ENCODE results near the gene ISG20. TPM values are rescaled to one million over a fixed set of nuclear protein-coding genes. Genes with fewer than 3 reads are reported as not detected.

ISG20 gene
- total RNA-seq, 6 experiments from 2014 or later: 6.3 to 19.4 (median 11.9) TPM

- DNase-seq: peak; percentile 72 to 87 (median 86)
- Histone ChIP-seq H3K27me3 (no peaks in the 10 kb centered on the region), H3K4me3 (no peak overlapping the region), H3K27ac (peak overlapping the region in 2 of 3 donors; percentile 45 to 78), H3K9me3 (no peaks in the 10 kb centered on the region), H3K4me1 (peaks cover 0 to 26% (median 13%) of the 10 kb centered on the region in 4 donors), H3K36me3 (no peaks in the 10 kb centered on the region)
- peak; percentile 78 to 86 (median 82) for ATAC-seq
- intact Hi-C loops (cut with DNase I): no loop called here
- no peak for TF ChIP-seq POLR2A (IDR thresholded peaks at IDR 0.05)
- TF ChIP-seq, protein P1, sequence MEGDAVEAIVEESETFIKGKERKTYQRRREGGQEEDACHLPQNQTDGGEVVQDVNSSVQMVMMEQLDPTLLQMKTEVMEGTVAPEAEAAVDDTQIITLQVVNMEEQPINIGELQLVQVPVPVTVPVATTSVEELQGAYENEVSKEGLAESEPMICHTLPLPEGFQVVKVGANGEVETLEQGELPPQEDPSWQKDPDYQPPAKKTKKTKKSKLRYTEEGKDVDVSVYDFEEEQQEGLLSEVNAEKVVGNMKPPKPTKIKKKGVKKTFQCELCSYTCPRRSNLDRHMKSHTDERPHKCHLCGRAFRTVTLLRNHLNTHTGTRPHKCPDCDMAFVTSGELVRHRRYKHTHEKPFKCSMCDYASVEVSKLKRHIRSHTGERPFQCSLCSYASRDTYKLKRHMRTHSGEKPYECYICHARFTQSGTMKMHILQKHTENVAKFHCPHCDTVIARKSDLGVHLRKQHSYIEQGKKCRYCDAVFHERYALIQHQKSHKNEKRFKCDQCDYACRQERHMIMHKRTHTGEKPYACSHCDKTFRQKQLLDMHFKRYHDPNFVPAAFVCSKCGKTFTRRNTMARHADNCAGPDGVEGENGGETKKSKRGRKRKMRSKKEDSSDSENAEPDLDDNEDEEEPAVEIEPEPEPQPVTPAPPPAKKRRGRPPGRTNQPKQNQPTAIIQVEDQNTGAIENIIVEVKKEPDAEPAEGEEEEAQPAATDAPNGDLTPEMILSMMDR (IDR thresholded peaks at IDR 0.05): no peak
- WGBS (ENCODE audit: insufficient coverage, low coverage, low lambda C conversion rate, missing lambda C conversion rate): 55% methylated on average over 10 of the region's 11 CpGs
Observed at GRCh38 chr15:88647351-88648105, 8.7 kb downstream of the ISG20 start.

DNA sequence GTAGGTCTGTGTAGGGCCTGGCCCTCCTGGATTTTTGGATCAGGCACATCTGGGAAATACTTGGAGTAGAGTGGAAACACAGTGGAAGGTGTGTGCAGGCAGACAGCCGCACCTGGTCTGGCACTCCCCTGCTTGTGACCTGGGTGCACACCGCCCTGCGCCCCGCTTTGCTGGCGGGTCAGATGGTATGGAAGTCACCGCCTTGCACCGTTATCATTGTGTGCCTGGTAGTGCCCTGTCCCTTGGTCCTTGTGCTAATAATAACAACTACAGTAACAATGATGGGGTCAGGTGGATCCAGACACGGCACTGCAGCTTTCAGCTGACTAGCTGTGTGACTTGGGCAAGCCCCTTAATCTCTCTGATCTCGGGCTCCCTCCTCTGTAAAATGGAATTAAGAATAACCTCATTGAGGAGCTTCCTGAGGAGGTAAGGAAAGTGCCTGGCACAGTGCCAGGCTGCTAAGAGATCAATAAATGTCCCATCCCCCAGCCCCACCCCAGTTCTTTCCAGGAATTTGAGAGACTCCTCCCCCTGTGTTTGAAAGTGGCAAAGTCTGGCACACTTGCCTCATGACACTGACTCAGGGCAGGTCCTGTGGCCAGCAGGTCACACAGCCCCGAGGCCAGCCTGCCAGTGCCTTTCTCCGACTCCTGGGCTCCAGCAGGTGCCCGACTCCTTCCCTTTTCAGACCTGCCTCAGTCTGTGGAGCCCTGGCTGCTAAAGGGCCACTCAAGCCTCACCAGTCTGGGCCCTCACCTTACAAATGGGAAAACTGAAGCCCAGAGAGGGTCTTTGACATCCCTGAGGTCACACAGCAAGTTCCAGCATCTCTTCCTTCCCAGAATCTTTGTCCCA, 9.8 kb downstream of the ISG20 start:
- H3K27ac ChIP-seq: peak overlapping the region; percentile 21 to 78 (median 72)

DNA sequence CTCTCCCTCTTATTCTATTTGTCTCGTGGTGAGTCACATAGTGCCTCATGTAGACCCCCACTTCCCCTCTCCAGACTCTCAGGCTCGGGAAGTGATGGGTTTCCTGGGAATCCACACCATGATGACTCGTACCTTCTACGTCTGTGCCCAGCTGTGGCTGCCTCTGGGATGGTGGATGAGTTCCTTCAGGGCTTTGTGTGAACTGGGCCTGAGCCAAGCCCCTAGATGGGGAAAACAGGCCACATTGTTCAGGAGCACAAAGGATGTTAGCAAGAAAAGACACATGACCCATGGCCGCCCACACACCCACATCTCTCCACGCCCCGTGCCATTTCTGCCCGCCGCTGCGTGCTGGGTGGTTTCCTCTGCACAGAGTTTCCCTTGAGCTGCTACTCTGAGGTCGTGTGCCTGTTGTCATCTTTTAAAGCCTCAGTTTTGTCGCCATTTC, 10.5 kb downstream of the ISG20 start:
- 44% methylated on average over 4 of the region's 12 CpGs for WGBS (ENCODE audit: insufficient coverage, low coverage, low lambda C conversion rate, missing lambda C conversion rate)
- no peak overlapping the region for H3K4me3 ChIP-seq
- ATAC-seq (peak in 1 of 4 donors; percentile 3), DNase-seq (peak in 1 of 3 donors; percentile 42)
- H3K27me3 ChIP-seq: no peaks in the 10 kb centered on the region
- peaks cover 0 to 26% (median 13%) of the 10 kb centered on the region in 4 donors for H3K4me1 ChIP-seq
- no peaks in the 10 kb centered on the region for H3K9me3 ChIP-seq
- TF ChIP-seq, protein P1 (IDR thresholded peaks at IDR 0.05): no peak
- no peak for TF ChIP-seq POLR2A (IDR thresholded peaks at IDR 0.05)
- H3K27ac ChIP-seq: peak overlapping the region in 2 of 3 donors; percentile 20 to 78
- intact Hi-C loops (cut with DNase I): no loop called here
- no peaks in the 10 kb centered on the region for H3K36me3 ChIP-seq

More for the DNA sequence above, 9.8 kb downstream of the ISG20 start:
- H3K27me3 ChIP-seq: no peaks in the 10 kb centered on the region
- H3K9me3 ChIP-seq: no peaks in the 10 kb centered on the region
- peaks cover 0 to 26% (median 13%) of the 10 kb centered on the region in 4 donors for H3K4me1 ChIP-seq
- no peaks in the 10 kb centered on the region for H3K36me3 ChIP-seq
- intact Hi-C loops (cut with DNase I): no loop called here
- ATAC-seq (peak; percentile 86 to 89 (median 87)), DNase-seq (peak; percentile 80 to 83 (median 80))
- WGBS (ENCODE audit: insufficient coverage, low coverage, low lambda C conversion rate, missing lambda C conversion rate): 67% methylated on average over 1 of the region's 12 CpGs
- TF ChIP-seq, protein P1 (IDR thresholded peaks at IDR 0.05): no peak
- no peak for TF ChIP-seq POLR2A (IDR thresholded peaks at IDR 0.05)
- H3K4me3 ChIP-seq: no peak overlapping the region

DNA sequence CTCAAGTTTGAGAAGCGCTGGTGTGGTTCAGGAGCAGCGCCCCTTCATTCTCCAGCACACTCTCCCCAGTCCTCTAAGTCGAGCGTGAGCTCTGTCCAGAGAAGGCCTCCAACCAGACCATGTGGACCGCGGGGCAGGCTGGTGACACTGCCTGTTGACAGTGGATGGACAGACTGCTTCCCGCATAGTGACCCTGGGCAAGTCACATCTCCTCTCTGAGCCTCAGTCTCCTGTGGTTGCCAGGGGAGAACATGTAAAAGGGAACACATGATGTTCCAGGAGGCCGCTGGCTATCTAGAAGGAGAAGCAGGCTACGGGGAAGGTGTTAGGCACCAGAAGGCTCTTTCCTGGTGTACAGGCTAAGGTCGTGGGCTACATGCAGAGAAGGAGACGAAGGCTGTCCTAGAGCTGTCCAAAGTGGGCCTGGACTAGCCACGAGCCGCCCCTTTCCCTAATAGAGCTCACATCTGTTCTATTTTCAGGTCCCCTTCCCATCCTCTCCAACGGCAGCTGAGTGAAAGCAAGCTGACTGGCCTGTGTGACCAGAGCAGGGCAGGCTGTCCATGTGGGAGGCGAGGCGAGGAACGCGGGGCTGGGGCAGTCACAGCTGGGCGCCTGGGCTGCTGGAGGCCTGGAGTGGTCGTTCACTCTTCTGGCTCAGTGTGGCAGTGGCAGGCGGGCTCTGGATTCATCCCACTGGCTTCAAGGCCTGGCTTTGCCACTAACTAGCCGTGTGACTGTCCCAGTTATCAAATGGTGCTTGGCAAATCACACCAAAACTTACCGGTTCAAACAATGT, 11.1 kb downstream of the ISG20 start:
- H3K27ac ChIP-seq: no peak overlapping the region
- no peaks in the 10 kb centered on the region for H3K27me3 ChIP-seq
- peaks cover 0 to 26% (median 13%) of the 10 kb centered on the region in 4 donors for H3K4me1 ChIP-seq
- no peaks in the 10 kb centered on the region for H3K9me3 ChIP-seq
- ATAC-seq (no peak), DNase-seq (peak in 1 of 3 donors; percentile 40)
- H3K4me3 ChIP-seq: no peak overlapping the region
- no peak for TF ChIP-seq POLR2A (IDR thresholded peaks at IDR 0.05)
- TF ChIP-seq, protein P1 (IDR thresholded peaks at IDR 0.05): no peak
- WGBS (ENCODE audit: insufficient coverage, low coverage, low lambda C conversion rate, missing lambda C conversion rate): 85% methylated on average over 8 of the region's 23 CpGs
- H3K36me3 ChIP-seq: no peaks in the 10 kb centered on the region
- intact Hi-C loops (cut with DNase I): no loop called here

Measured in right lobe of liver (tissue), 6 donors.